ENCODE results near the gene TBC1D9B.
"Not testable (repeated sequence)": the region's sequence is repeated elsewhere in the genome, so short reads cannot be mapped to it uniquely, and the experiment has no call there.

Gene TBC1D9B

DNA sequence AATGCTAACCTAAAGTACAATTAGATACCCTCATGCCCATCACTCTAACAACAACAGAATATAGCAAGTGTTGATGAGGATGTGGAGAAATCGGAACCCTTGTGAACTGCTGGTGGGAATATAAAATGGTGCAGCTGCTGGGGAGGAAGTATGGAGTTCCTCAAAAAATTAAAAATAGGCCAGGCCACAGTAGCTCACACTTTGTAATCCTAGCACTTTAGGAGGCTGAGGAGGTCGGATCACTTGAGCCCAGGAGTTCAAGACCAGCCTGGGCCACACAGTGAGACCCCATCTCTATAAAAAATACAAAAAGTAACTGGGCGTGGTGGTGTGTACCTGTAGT is 31.1 kb downstream of the TBC1D9B start:
- peaks cover 23% of the 10 kb centered on the region for H3K36me3 ChIP-seq (ENCODE audit: control insufficient read depth, insufficient read depth, low read length)
- no peak overlapping the region for H3K4me3 ChIP-seq (ENCODE audit: insufficient read depth, low read depth, low read length)
- no peaks in the 10 kb centered on the region for H3K27me3 ChIP-seq (ENCODE audit: control insufficient read depth, insufficient read depth, low read length, poor library complexity, severe bottlenecking)
- WGBS, 2 experiments, result 93 to 98% methylated on average over 3 of the region's 3 CpGs
- no peaks in the 10 kb centered on the region for H3K4me1 ChIP-seq (ENCODE audit: control insufficient read depth, insufficient read depth, low read length)
- H3K9me3 ChIP-seq (ENCODE audit: control insufficient read depth, low read length), result no peaks in the 10 kb centered on the region
- H3K27ac ChIP-seq (ENCODE audit: insufficient read depth, low read depth, low read length, poor library complexity, severe bottlenecking), result no peak overlapping the region

GRCh38 chr5:179875741-179876609 is 31.7 kb downstream of the TBC1D9B start:
- no peaks in the 10 kb centered on the region for H3K4me1 ChIP-seq (ENCODE audit: control insufficient read depth, insufficient read depth, low read length)
- no peak overlapping the region for H3K27ac ChIP-seq (ENCODE audit: insufficient read depth, low read depth, low read length, poor library complexity, severe bottlenecking)
- H3K27me3 ChIP-seq (ENCODE audit: control insufficient read depth, insufficient read depth, low read length, poor library complexity, severe bottlenecking), result no peaks in the 10 kb centered on the region
- 92 to 95% methylated on average over 15 to 16 of the region's 16 CpGs for WGBS, 2 experiments
- no peaks in the 10 kb centered on the region for H3K9me3 ChIP-seq (ENCODE audit: control insufficient read depth, low read length)
- H3K4me3 ChIP-seq (ENCODE audit: insufficient read depth, low read depth, low read length), result no peak overlapping the region
- peaks cover 25% of the 10 kb centered on the region for H3K36me3 ChIP-seq (ENCODE audit: control insufficient read depth, insufficient read depth, low read length)

DNA sequence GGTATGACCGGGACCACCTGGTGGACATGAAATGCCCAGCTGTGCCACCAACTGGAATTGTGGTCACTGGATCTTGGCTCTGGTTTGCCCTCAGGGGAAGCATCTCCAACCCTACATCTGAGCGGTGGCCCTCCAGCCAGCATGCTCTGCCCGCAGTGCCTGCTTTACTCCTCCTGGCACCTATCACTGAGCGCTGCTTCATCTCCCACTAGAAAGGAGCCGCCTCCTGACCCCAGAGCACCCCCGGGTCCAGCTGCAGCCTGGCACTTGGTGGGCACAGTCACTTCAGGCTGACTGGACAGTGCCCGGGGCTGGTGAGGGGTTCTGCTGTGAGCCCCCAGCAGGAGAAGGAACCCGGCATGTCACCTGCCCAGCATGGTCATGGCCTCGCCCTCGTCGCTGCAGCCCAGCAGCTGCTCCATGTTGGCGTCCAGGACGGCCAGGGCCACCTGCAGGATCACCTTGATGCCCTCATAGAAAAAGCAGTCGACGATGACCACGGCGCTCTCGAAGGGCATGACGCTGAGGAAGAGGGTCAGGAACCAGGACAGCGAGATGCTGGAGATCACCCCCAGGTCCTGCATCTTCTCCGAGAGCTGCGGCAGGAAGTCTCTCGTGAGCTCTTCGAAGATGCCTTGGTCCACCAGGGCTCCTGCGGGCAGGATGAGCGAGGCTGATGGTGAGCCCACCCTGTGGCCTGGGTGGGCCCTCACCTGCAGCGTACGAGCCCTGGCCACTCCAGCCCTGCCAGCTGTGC is 33.0 kb downstream of the TBC1D9B start:
- no peaks in the 10 kb centered on the region for H3K27me3 ChIP-seq (ENCODE audit: control insufficient read depth, insufficient read depth, low read length, poor library complexity, severe bottlenecking)
- H3K4me1 ChIP-seq (ENCODE audit: control insufficient read depth, insufficient read depth, low read length), result peaks cover 11% of the 10 kb centered on the region
- H3K9me3 ChIP-seq (ENCODE audit: control insufficient read depth, low read length), result no peaks in the 10 kb centered on the region
- WGBS, 2 experiments, result 96 to 97% methylated on average over 28 of the region's 28 CpGs
- H3K27ac ChIP-seq (ENCODE audit: insufficient read depth, low read depth, low read length, poor library complexity, severe bottlenecking), result no peak overlapping the region
- peaks cover 26% of the 10 kb centered on the region for H3K36me3 ChIP-seq (ENCODE audit: control insufficient read depth, insufficient read depth, low read length)
- H3K4me3 ChIP-seq (ENCODE audit: insufficient read depth, low read depth, low read length), result no peak overlapping the region

- H3K27me3 ChIP-seq (ENCODE audit: control insufficient read depth, insufficient read depth, low read length, poor library complexity, severe bottlenecking), result no peaks in the 10 kb centered on the region
- H3K36me3 ChIP-seq (ENCODE audit: control insufficient read depth, insufficient read depth, low read length), result peaks cover 26% of the 10 kb centered on the region
- no peaks in the 10 kb centered on the region for H3K9me3 ChIP-seq (ENCODE audit: control insufficient read depth, low read length)
- peaks cover 17% of the 10 kb centered on the region for H3K4me1 ChIP-seq (ENCODE audit: control insufficient read depth, insufficient read depth, low read length)
- WGBS, 2 experiments, result 91 to 95% methylated on average over 3 of the region's 3 CpGs
- H3K27ac ChIP-seq (ENCODE audit: insufficient read depth, low read depth, low read length, poor library complexity, severe bottlenecking), result no peak overlapping the region
- no peak overlapping the region for H3K4me3 ChIP-seq (ENCODE audit: insufficient read depth, low read depth, low read length)
These were observed 33.6 kb downstream of the TBC1D9B start for GRCh38 chr5:179874136-179874535.

GRCh38 chr5:179873588-179874110 is 34.0 kb downstream of the TBC1D9B start:
- Histone ChIP-seq H3K36me3 (ENCODE audit: control insufficient read depth, insufficient read depth, low read length) (peaks cover 22% of the 10 kb centered on the region), H3K4me3 (ENCODE audit: insufficient read depth, low read depth, low read length) (no peak overlapping the region)
- WGBS, 2 experiments, result 94 to 96% methylated on average over 7 of the region's 7 CpGs

DNA sequence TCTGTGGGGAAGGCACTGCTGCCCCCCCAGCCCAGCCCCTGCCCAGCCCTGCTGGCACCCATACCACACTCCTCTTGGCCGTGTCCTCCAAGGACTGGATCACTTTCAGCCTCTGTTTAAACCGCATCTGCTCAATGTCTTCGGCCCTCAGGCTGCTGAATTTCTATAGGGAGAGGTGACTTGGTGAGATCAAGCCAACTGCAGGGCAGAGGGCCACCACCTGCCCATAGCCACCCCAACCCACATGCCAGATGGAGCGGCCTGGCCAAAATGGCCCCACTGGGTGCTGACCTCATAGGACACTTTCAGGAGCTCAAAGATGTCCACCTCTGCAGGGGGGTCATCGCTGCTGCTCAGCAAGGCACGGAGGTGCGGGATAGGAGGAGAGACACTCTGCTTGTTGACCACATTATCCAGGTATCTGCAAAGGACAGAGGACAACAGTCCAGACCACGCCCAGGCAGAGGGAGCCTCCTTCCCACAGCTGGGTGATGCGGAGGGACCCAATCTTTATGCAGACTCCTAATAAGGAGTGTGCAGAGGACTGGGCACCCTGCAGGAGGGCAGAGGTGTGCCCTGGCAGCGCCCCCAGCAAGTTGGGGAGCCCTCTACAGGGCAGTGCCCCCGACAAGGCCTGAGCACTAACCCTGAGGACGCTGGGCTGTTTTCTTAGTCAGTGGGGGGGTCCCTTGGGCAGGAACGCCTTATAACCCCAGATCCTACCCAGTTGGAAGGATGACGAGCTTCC is 34.7 kb downstream of the TBC1D9B start:
- no peak overlapping the region for H3K4me3 ChIP-seq (ENCODE audit: insufficient read depth, low read depth, low read length)
- H3K36me3 ChIP-seq (ENCODE audit: control insufficient read depth, insufficient read depth, low read length), result peaks cover 22% of the 10 kb centered on the region
- H3K4me1 ChIP-seq (ENCODE audit: control insufficient read depth, insufficient read depth, low read length), result peaks cover 25% of the 10 kb centered on the region
- H3K27ac ChIP-seq (ENCODE audit: insufficient read depth, low read depth, low read length, poor library complexity, severe bottlenecking), result no peak overlapping the region
- H3K27me3 ChIP-seq (ENCODE audit: control insufficient read depth, insufficient read depth, low read length, poor library complexity, severe bottlenecking), result no peaks in the 10 kb centered on the region
- no peaks in the 10 kb centered on the region for H3K9me3 ChIP-seq (ENCODE audit: control insufficient read depth, low read length)
- WGBS, 2 experiments, result 95 to 96% methylated on average over 14 of the region's 14 CpGs

More at GRCh38 chr5:179873588-179874110, 34.0 kb downstream of the TBC1D9B start:
- Histone ChIP-seq H3K9me3 (ENCODE audit: control insufficient read depth, low read length) (no peaks in the 10 kb centered on the region), H3K27ac (ENCODE audit: insufficient read depth, low read depth, low read length, poor library complexity, severe bottlenecking) (no peak overlapping the region), H3K4me1 (ENCODE audit: control insufficient read depth, insufficient read depth, low read length) (peaks cover 22% of the 10 kb centered on the region), H3K27me3 (ENCODE audit: control insufficient read depth, insufficient read depth, low read length, poor library complexity, severe bottlenecking) (no peaks in the 10 kb centered on the region)

DNA sequence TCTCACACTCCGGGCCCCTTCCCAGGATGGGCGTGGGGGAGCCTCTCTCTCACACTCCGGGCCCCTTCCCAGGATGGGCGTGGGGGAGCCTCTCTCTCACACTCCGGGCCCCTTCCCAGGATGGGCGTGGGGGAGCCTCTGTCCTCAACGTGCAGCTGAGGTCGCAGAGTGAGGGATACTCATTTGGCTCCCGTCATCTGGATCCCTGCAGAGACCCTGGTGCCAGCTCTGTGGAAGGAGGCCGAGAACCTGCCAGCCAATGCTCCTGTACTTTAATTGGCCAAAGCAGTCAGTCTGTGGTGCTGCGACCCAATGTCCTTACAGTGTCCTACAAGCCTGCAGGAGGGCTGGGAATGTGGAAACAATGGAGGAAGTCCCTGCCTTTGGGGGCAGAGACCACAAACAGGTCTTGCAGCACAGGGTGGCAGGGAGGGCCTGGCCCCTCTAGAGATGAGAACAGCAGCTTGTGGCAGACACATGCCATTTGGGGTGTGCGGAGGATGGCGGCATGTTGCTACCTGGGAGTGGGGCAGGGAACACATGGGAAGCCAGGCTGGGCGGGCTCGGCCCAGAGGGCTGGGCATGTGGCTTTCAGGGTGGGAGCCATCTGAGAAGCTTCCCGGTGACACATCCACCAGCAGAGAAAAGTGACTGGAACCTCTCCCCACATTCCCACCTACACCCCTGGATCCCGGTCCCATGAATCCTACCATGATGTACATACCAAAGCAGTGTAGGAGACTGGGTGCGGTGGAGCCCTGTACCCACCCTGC is 35.5 kb downstream of the TBC1D9B start:
- Histone ChIP-seq H3K4me3 (ENCODE audit: insufficient read depth, low read depth, low read length) (no peak overlapping the region), H3K27me3 (ENCODE audit: control insufficient read depth, insufficient read depth, low read length, poor library complexity, severe bottlenecking) (no peaks in the 10 kb centered on the region), H3K4me1 (ENCODE audit: control insufficient read depth, insufficient read depth, low read length) (peaks cover 25% of the 10 kb centered on the region), H3K9me3 (ENCODE audit: control insufficient read depth, low read length) (no peaks in the 10 kb centered on the region), H3K27ac (ENCODE audit: insufficient read depth, low read depth, low read length, poor library complexity, severe bottlenecking) (no peak overlapping the region), H3K36me3 (ENCODE audit: control insufficient read depth, insufficient read depth, low read length) (peaks cover 22% of the 10 kb centered on the region)
- WGBS, 2 experiments, result 93 to 97% methylated on average over 15 to 16 of the region's 18 CpGs

- not testable (repeated sequence) for H3K4me3 ChIP-seq (ENCODE audit: insufficient read depth, low read depth, low read length); H3K27me3 ChIP-seq (ENCODE audit: control insufficient read depth, insufficient read depth, low read length, poor library complexity, severe bottlenecking); H3K27ac ChIP-seq (ENCODE audit: insufficient read depth, low read depth, low read length, poor library complexity, severe bottlenecking); H3K9me3 ChIP-seq (ENCODE audit: control insufficient read depth, low read length)
- Histone ChIP-seq H3K4me1 (ENCODE audit: control insufficient read depth, insufficient read depth, low read length) (peaks cover 25% of the 10 kb centered on the region), H3K36me3 (ENCODE audit: control insufficient read depth, insufficient read depth, low read length) (peaks cover 22% of the 10 kb centered on the region)
- WGBS, 2 experiments, result 95 to 96% methylated on average over 13 to 14 of the region's 14 CpGs
These were observed 36.2 kb downstream of the TBC1D9B start for GRCh38 chr5:179871533-179871932.

DNA sequence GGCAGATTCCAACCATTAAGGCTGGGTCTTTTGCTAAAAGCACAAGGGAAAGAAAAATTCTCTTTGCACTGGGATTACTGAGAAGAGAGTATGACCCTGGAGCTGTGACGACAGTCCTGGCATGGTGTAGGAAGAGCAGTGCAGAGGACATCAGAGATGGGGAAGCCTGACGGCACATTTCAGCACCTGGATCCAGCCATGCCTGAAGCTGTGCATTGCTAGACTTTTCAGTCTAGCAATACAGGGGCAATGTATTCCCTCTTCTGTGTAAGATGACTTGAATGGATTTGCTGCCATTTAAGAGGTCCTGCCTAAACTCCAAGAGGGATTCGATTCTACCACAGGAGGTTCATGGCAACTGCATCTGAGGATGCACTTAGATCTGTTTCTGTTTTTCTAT is 36.7 kb downstream of the TBC1D9B start:
- Histone ChIP-seq H3K27ac (ENCODE audit: insufficient read depth, low read depth, low read length, poor library complexity, severe bottlenecking) (no peak overlapping the region), H3K4me1 (ENCODE audit: control insufficient read depth, insufficient read depth, low read length) (peaks cover 25% of the 10 kb centered on the region), H3K27me3 (ENCODE audit: control insufficient read depth, insufficient read depth, low read length, poor library complexity, severe bottlenecking) (no peaks in the 10 kb centered on the region), H3K36me3 (ENCODE audit: control insufficient read depth, insufficient read depth, low read length) (peaks cover 22% of the 10 kb centered on the region), H3K4me3 (ENCODE audit: insufficient read depth, low read depth, low read length) (no peak overlapping the region), H3K9me3 (ENCODE audit: control insufficient read depth, low read length) (no peaks in the 10 kb centered on the region)
- 94 to 95% methylated on average over 3 of the region's 3 CpGs for WGBS, 2 experiments
